Gastrocnemius medialis (tissue), 4 donors: ENCODE measurements around the gene TAF3. TPM values are rescaled to one million over a fixed set of nuclear protein-coding genes. Genes with fewer than 3 reads are reported as not detected.

ENCODE experiments used
- ATAC-seq, 2 donors: fragments of 150-250 bp; one replicate each; pipeline ENCODE4 v1.9.1; 2016
- DNase-seq, 2 donors: peaks; one replicate each; pipeline ENCODE4 v3.0.0-alpha.2; 2019
- H3K27ac ChIP-seq, 4 donors: fragments of 200-600 bp; sonication (generic); 1 replicate in 1 of 4; 2 replicates in 3 of 4; pipeline ENCODE4 v1.5.1; 2016 to 2018; ENCODE audit warnings: mild to moderate bottlenecking in 2 of 4, moderate library complexity in 1 of 4
- H3K27me3 ChIP-seq, 3 donors: fragments of 200-600 bp; sonication (generic) in 2 of 3; 1 replicate in 1 of 3; 2 replicates in 2 of 3; pipeline versions ENCODE4 v1.5.1 to v1.6.0; 2016 to 2019; ENCODE audit warnings: mild to moderate bottlenecking in 1 of 3, moderate library complexity in 1 of 3
- H3K36me3 ChIP-seq, 2 donors: fragments of 200-600 bp; sonication (generic) in 1 of 2; one replicate each; pipeline ENCODE4 v1.5.1; 2017 to 2018
- H3K4me1 ChIP-seq, 2 donors: fragments of 200-600 bp; sonication (generic) in 1 of 2; one replicate each; pipeline ENCODE4 v1.5.1; 2016 to 2017; ENCODE audit warnings: mild to moderate bottlenecking in 2 of 2
- H3K4me3 ChIP-seq, 4 donors: fragments of 200-600 bp; sonication (generic) in 3 of 4; 1 replicate in 1 of 4; 2 replicates in 3 of 4; pipeline ENCODE4 v1.5.1; 2016 to 2019; ENCODE audit warnings: mild to moderate bottlenecking in 2 of 4
- H3K9me3 ChIP-seq, 3 donors: fragments of 200-600 bp; sonication (generic) in 2 of 3; 1 replicate in 1 of 3; 2 replicates in 2 of 3; pipeline ENCODE4 v1.5.1; 2016 to 2019
- CTCF ChIP-seq, 5 experiments: fragments of 450-650 bp in 3 of 5; fragments of 200-600 bp in 2 of 5; sonication (generic) in 2 of 5; IDR thresholded peaks in 4 of 5; conservative IDR thresholded peaks in 1 of 5; 1 replicate in 4 of 5; 2 replicates in 1 of 5; pipeline ENCODE4 v1.5.1; 2016 to 2019; ENCODE audit warnings: antibody characterized with exemption in 5 of 5, mild to moderate bottlenecking in 3 of 5, moderate library complexity in 3 of 5
- POLR2A ChIP-seq, 2 donors: fragments of 450-650 bp; IDR thresholded peaks; one replicate each; pipeline ENCODE4 v1.6.1; 2017; ENCODE audit warnings: antibody characterized with exemption in 2 of 2, mild to moderate bottlenecking in 2 of 2, moderate library complexity in 2 of 2
- in situ Hi-C, 4 donors: fragments of 200-750 bp; cut with MboI; loops; one replicate each; pipeline versions ENCODE4 v1.15.0 to v1.8.0; 2017; ENCODE audit warnings: low sequenced_read_pairs in 4 of 4
- intact Hi-C: fragments of 100-400 bp; cut with DNase I; formaldehyde crosslinking; loops from one replicate; pipeline ENCODE4 v1.15.1; 2023; ENCODE audit warnings: low total_unique reads
- total RNA-seq, 4 donors: library from RNA; depleted of rRNA; stranded (reverse); fragments of >200 nt; gene quantifications; one replicate each; pipeline versions ENCODE4 v1.1.0 to v1.2.3, GENCODE V29; 2016

TAF3 gene
- total RNA-seq, 4 donors from 2014 or later, result 5.0 to 14.8 (median 9.6) TPM

GRCh38 chr10:7984896-7985295 lies 166.6 kb downstream of the TAF3 start:
- Histone ChIP-seq H3K4me3 (no peak overlapping the region), H3K27ac (no peak overlapping the region), H3K4me1 (no peaks in the 10 kb centered on the region), H3K27me3 (no peaks in the 10 kb centered on the region), H3K9me3 (no peaks in the 10 kb centered on the region), H3K36me3 (no peaks in the 10 kb centered on the region)
- no peak for TF ChIP-seq POLR2A (IDR thresholded peaks at IDR 0.05)
- no peak for TF ChIP-seq CTCF (IDR thresholded peaks at IDR 0.05 in 4 of 5, conservative IDR thresholded peaks at IDR 0.05 in 1 of 5)
- DNase-seq (no peak), ATAC-seq (no peak)
- intact Hi-C loops (no loop called here), in situ Hi-C loops (no loop called here)

GRCh38 chr10:7986851-7987250 lies 168.5 kb downstream of the TAF3 start:
- Histone ChIP-seq H3K4me1 (no peaks in the 10 kb centered on the region), H3K27ac (no peak overlapping the region), H3K9me3 (no peaks in the 10 kb centered on the region), H3K27me3 (no peaks in the 10 kb centered on the region), H3K36me3 (no peaks in the 10 kb centered on the region), H3K4me3 (no peak overlapping the region)
- ATAC-seq, result no peak
- in situ Hi-C loops (no loop called here), intact Hi-C loops (no loop called here)
- DNase-seq, result no peak
- TF ChIP-seq POLR2A (IDR thresholded peaks at IDR 0.05), result no peak

- Histone ChIP-seq H3K4me3 (no peak overlapping the region), H3K9me3 (no peaks in the 10 kb centered on the region), H3K27me3 (no peaks in the 10 kb centered on the region), H3K27ac (no peak overlapping the region), H3K4me1 (no peaks in the 10 kb centered on the region), H3K36me3 (no peaks in the 10 kb centered on the region)
- DNase-seq (no peak), ATAC-seq (no peak)
- intact Hi-C loops, result no loop called here
- no peak for TF ChIP-seq POLR2A (IDR thresholded peaks at IDR 0.05)
- in situ Hi-C loops, result no loop called here
Observed at GRCh38 chr10:7988989-7989388, 170.7 kb downstream of the TAF3 start.

- Histone ChIP-seq H3K9me3 (peaks cover 0 to 4% (median 0%) of the 10 kb centered on the region in 3 donors), H3K27me3 (no peaks in the 10 kb centered on the region), H3K4me3 (no peak overlapping the region), H3K36me3 (no peaks in the 10 kb centered on the region), H3K4me1 (no peaks in the 10 kb centered on the region), H3K27ac (no peak overlapping the region)
- ATAC-seq, result no peak
- TF ChIP-seq CTCF (IDR thresholded peaks at IDR 0.05 in 4 of 5, conservative IDR thresholded peaks at IDR 0.05 in 1 of 5) (no peak), POLR2A (IDR thresholded peaks at IDR 0.05) (no peak)
- intact Hi-C loops, result no loop called here
- in situ Hi-C loops, result no loop called here
- no peak for DNase-seq
Observed at GRCh38 chr10:7998831-7999230, 180.5 kb downstream of the TAF3 start.

GRCh38 chr10:8004469-8005000 lies 186.2 kb downstream of the TAF3 start:
- no peak for TF ChIP-seq CTCF (IDR thresholded peaks at IDR 0.05 in 4 of 5, conservative IDR thresholded peaks at IDR 0.05 in 1 of 5)
- TF ChIP-seq POLR2A (IDR thresholded peaks at IDR 0.05), result no peak
- Histone ChIP-seq H3K27ac (no peak overlapping the region), H3K36me3 (no peaks in the 10 kb centered on the region), H3K27me3 (no peaks in the 10 kb centered on the region), H3K4me1 (no peaks in the 10 kb centered on the region), H3K4me3 (peak overlapping the region in 1 of 4 donors; percentile 6), H3K9me3 (no peaks in the 10 kb centered on the region)
- in situ Hi-C loops, result no loop called here
- ATAC-seq (no peak), DNase-seq (no peak)
- intact Hi-C loops, result no loop called here
